KOPT-K1 (cell line): ENCODE results near the gene NTRK3.
"Not testable (repeated sequence)": the region's sequence is repeated elsewhere in the genome, so short reads cannot be mapped to it uniquely, and the experiment has no call there.

ENCODE experiments used
- H3K27ac ChIP-seq: fragments of 200-600 bp; sonication (generic); 2 replicates; pipeline ENCODE4 v1.5.1; 2016; ENCODE audit warnings: antibody characterized with exemption, mild to moderate bottlenecking, low read depth, low read length; ENCODE audit not compliant: poor library complexity, severe bottlenecking
- H3K36me3 ChIP-seq: fragments of 200-600 bp; sonication (generic); 2 replicates; pipeline ENCODE4 v1.5.1; 2017; ENCODE audit warnings: antibody characterized with exemption, mild to moderate bottlenecking, low read length, moderate library complexity; ENCODE audit not compliant: insufficient read depth
- H3K9me3 ChIP-seq: fragments of 200-600 bp; sonication (generic); 2 replicates; pipeline ENCODE4 v1.5.1; 2017; ENCODE audit warnings: antibody characterized with exemption, low read length, mild to moderate bottlenecking; ENCODE audit not compliant: insufficient read depth, poor library complexity, severe bottlenecking

Gene NTRK3

DNA sequence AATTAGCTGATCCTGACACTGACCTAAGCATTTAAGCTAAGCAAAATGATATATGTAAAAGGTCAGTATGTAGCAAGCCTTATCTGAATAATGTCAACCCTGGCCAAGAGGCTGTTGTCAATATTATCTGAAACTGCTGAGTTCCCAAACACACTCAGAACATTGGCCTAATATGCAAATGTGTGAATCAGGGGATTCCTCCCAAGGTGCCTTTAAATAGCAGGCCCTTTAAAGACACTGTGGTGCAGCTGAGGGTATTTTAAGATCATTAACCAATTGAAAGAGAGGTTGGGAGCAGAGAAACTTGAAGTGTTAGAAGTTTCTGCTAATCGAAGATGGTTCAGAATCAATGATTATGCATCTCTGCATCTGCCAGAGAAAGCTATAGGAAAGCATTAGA lies 207.0 kb downstream of the NTRK3 start:
- Histone ChIP-seq H3K27ac (no peak overlapping the region), H3K36me3 (no peaks in the 10 kb centered on the region), H3K9me3 (no peaks in the 10 kb centered on the region)

DNA sequence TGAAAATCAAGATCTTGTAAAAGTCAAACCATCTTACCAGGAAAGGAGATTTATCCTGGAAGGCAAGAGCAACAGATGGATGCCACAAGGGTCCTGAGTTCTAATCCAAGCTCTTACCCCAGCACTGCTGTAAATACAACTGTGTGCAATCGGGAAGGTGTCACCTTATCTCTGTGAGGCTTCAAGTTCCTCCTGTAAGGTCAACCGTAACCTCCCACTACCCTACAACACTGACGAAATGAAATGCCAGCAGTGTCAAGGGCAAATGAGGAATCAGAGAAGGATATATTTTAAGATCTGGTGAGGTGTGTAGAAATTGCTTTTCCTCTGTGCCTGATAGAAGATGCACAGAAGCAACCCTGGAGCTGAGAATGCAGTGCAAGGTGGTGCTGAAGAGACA lies 207.8 kb downstream of the NTRK3 start:
- no peaks in the 10 kb centered on the region for H3K36me3 ChIP-seq
- H3K9me3 ChIP-seq = no peaks in the 10 kb centered on the region

GRCh38 chr15:88048237-88048636 lies 208.3 kb downstream of the NTRK3 start:
- Histone ChIP-seq H3K36me3 (no peaks in the 10 kb centered on the region), H3K9me3 (no peaks in the 10 kb centered on the region), H3K27ac (no peak overlapping the region)

More for the DNA sequence above, 207.8 kb downstream of the NTRK3 start:
- no peak overlapping the region for H3K27ac ChIP-seq

- Histone ChIP-seq H3K9me3 (no peaks in the 10 kb centered on the region), H3K27ac (no peak overlapping the region), H3K36me3 (no peaks in the 10 kb centered on the region)
Observed at GRCh38 chr15:88046576-88047129, 209.9 kb downstream of the NTRK3 start.

DNA sequence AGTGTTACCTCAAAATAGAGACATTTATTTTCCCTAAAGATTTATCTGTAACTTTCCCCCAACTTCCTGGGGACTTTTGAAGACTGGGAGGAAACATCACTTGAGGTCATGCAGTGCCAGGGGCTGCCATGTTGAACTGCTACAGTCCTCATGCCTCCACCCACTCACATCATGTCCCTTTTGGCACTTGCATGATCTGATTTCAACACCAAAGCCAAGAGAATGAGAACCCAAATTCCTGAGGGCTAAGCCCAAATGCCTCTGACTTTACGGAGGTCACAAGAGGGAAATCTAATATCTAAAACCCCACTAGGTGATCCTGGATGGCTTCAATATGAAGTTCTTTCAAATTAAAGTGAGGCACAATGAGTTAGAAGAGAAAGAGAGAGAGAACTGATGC lies 213.1 kb downstream of the NTRK3 start:
- H3K27ac ChIP-seq = no peak overlapping the region
- no peaks in the 10 kb centered on the region for H3K9me3 ChIP-seq
- H3K36me3 ChIP-seq = no peaks in the 10 kb centered on the region

DNA sequence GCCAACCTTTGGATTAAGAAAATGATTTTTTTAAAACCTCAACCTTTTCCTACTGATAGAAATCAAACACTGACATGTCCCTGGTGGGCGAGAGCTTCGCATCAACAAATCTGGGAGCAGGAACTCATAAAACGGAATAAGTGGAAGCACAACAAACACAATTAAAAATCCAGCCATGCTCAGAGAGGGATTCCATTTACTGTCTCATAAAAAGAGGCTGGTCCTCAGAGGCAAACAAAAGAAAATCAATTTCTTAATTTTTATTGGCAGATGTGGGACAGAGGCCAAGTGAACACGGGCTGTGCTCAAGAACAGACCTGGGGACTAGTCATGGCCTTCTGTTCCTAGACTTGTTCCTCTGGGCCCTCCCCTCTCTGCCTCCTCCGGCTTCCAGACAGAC lies 214.5 kb downstream of the NTRK3 start:
- no peaks in the 10 kb centered on the region for H3K36me3 ChIP-seq
- H3K27ac ChIP-seq = no peak overlapping the region
- no peaks in the 10 kb centered on the region for H3K9me3 ChIP-seq

- Histone ChIP-seq H3K9me3 (no peaks in the 10 kb centered on the region), H3K27ac (no peak overlapping the region), H3K36me3 (no peaks in the 10 kb centered on the region)
Observed at GRCh38 chr15:88040516-88040915, 216.0 kb downstream of the NTRK3 start.

DNA sequence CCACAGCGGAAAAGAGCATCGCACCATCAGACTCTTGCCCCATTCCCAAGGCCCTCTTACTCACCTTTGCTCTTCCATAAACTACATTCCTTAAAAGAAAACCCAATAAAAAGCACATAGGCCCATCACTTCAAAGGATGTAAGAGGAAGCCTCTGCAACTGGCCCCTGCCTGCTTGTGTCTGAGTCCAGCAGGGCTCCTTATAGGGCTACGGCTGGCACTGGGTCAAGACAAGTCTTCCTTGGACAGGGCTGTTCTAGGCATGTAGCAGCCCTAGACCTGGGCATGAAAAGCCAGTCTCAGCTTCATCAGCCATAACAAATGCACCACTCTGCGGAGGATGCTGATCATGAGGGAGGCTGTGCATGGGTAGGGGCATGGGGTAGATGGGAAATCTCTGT lies 218.3 kb downstream of the NTRK3 start:
- no peaks in the 10 kb centered on the region for H3K36me3 ChIP-seq
- no peaks in the 10 kb centered on the region for H3K9me3 ChIP-seq
- H3K27ac ChIP-seq = no peak overlapping the region

DNA sequence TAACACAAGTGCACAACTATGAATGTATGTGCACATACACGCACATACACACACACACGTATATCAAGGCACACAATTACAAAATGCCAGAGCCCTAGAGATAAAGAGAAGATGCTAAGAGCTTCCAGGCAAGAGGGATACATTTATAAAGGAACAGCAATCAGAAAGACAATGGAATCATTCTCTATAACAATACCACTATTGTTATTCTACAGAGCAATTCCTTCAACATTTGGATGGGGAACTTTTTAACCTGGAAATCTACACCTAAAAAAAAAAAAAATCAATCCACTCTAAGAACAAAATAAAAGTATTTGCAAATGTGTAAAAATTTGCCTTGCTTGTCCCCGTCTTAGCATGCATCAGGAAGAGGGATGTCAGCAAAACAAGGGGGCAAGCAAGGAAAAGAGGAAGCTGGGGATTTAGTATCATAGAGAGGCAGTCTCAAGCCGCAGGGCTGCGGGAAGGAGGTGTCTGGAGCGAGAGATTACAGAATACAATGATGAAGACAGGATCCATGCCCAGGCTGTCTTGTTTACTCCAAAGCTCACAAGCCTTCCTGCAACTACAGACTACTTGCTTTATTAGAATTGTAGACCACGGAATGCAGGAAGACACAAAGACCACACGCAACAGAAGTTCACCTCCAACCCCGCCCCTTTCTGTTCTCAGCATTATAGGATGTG lies 220.2 kb downstream of the NTRK3 start:
- H3K9me3 ChIP-seq = no peaks in the 10 kb centered on the region
- H3K27ac ChIP-seq = no peak overlapping the region
- no peaks in the 10 kb centered on the region for H3K36me3 ChIP-seq

DNA sequence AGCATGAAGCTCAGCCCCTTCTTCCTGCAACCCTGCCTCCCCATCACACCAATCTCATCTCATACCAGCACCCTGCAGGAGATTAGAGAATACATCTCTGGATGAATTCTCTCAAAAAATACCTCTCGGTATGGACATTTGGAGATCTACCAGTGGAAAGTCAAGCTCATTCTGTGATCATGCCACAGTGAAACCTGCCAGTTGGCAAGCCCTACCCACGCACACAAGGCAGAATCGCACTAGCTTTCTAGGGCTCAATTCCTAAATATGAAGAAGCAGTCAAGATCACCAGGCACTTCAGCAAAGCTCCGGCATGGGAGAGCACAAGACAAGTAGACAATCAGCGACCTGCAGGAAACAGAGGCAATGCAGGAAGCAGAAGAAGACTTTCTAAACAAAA lies 221.2 kb downstream of the NTRK3 start:
- no peak overlapping the region for H3K27ac ChIP-seq
- no peaks in the 10 kb centered on the region for H3K36me3 ChIP-seq
- no peaks in the 10 kb centered on the region for H3K9me3 ChIP-seq

DNA sequence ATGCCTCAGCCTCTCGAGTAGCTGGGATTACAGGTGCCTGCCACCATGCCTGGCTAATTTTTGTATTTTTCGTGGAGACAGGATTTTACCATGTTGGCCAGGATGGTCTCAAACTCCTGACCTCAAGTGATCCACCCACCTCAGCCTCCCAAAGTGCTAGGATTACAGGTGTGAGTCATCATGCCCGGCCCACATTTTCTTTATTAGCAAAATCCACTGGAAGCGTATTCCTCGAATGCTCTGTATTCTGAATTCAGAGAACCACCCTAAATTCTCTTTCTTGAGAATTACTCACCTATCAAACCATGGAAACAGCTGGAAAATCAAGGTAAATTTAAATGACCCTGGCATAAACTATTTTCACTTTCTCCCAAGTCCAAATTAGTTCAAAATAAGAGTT lies 223.1 kb downstream of the NTRK3 start:
- not testable (repeated sequence) for H3K9me3 ChIP-seq, H3K36me3 ChIP-seq, H3K27ac ChIP-seq

- Histone ChIP-seq H3K9me3 (no peaks in the 10 kb centered on the region), H3K27ac (no peak overlapping the region), H3K36me3 (no peaks in the 10 kb centered on the region)
Observed at GRCh38 chr15:88032787-88033186, 223.8 kb downstream of the NTRK3 start.

- H3K36me3 ChIP-seq = no peaks in the 10 kb centered on the region
- no peaks in the 10 kb centered on the region for H3K9me3 ChIP-seq
- H3K27ac ChIP-seq = no peak overlapping the region
Observed at GRCh38 chr15:88031461-88031860, 225.1 kb downstream of the NTRK3 start.

DNA sequence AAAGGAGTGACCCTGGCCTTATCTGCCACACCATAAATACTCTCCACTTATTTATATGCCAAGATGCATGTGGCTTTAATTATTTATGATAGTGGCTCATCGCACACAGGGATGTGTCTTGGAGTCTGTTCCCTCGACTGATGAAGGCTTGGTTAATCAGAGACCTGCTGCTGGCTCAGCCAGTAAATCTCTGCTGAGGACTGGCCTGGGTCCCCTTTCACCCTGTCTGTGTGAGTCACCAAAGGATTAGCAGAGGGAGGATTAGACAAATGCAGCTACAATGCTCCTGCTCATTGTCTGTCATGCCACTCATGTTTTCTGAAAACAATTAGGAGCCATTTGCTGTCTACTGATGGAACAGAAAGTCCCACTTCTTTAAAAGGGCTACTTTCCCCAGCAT lies 226.8 kb downstream of the NTRK3 start:
- Histone ChIP-seq H3K27ac (no peak overlapping the region), H3K36me3 (no peaks in the 10 kb centered on the region), H3K9me3 (no peaks in the 10 kb centered on the region)

- H3K36me3 ChIP-seq = no peaks in the 10 kb centered on the region
- H3K27ac ChIP-seq = no peak overlapping the region
- no peaks in the 10 kb centered on the region for H3K9me3 ChIP-seq
Observed at GRCh38 chr15:88028024-88028423, 228.5 kb downstream of the NTRK3 start.

- Histone ChIP-seq H3K36me3 (no peaks in the 10 kb centered on the region), H3K27ac (no peak overlapping the region), H3K9me3 (no peaks in the 10 kb centered on the region)
Observed at GRCh38 chr15:88023914-88024313, 232.6 kb downstream of the NTRK3 start.
